ENCODE data around the gene RPL10A.
"Not testable (repeated sequence)": the region's sequence is repeated elsewhere in the genome, so short reads cannot be mapped to it uniquely, and the experiment has no call there.

RPL10A gene

GRCh38 chr6:35468181-35468979 lies at the start of gene RPL10A:
Gene RPL10A, plus strand, starts transcription at chr6:35468401. Its CDS starts 34 bp downstream, at chr6:35468435.
- DNase-seq: peak; percentile 93

GRCh38 chr6:35419417-35419816 lies 48.8 kb upstream of the RPL10A start:
- DNase-seq: no peak

DNA sequence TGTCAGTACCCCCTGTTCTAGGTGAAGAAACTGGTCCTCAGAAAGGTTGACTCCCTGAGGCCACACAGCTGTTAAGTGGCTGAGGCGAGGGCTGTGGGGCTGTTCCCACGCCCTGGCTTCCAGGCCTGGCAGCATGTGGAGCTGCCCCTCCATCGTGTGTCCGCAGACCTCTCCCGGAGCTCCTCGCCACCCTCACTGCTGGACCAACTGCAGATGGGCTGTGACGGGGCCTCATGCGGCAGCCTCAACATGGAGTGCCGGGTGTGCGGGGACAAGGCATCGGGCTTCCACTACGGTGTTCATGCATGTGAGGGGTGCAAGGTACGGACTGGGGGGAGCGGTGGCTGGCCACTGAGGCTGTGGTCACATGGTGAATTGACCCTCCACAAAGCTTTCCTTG lies 48.2 kb upstream of the RPL10A start:
- no peak for DNase-seq

GRCh38 chr6:35425284-35425683 lies 42.9 kb upstream of the RPL10A start:
- DNase-seq: no peak

DNA sequence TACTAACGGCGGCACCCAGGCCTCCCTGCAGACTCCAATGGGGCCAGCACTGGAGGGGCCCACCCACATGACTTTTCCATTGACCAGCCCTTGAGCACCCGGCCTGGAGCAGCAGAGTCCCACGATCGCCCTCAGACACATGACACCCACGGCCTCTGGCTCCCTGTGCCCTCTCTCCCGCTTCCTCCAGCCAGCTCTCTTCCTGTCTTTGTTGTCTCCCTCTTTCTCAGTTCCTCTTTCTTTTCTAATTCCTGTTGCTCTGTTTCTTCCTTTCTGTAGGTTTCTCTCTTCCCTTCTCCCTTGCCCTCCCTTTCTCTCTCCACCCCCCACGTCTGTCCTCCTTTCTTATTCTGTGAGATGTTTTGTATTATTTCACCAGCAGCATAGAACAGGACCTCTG lies 42.1 kb upstream of the RPL10A start:
- DNase-seq: no peak

- no peak for DNase-seq
Measured at GRCh38 chr6:35427435-35427834, 40.8 kb upstream of the RPL10A start.

DNA sequence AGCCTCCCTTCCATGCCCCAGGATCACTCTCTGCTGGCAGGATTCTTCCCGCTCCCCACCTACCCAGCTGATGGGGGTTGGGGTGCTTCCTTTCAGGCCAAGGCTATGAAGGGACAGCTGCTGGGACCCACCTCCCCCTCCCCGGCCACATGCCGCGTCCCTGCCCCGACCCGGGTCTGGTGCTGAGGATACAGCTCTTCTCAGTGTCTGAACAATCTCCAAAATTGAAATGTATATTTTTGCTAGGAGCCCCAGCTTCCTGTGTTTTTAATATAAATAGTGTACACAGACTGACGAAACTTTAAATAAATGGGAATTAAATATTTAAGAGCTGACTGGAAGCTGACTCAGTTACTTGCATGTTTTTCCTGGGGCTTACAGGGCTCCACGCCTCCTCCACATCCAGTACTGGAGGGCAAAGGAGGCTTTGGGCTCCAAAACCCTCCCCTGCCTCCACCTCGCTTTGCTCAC lies 40.3 kb upstream of the RPL10A start:
- no peak for DNase-seq

DNA sequence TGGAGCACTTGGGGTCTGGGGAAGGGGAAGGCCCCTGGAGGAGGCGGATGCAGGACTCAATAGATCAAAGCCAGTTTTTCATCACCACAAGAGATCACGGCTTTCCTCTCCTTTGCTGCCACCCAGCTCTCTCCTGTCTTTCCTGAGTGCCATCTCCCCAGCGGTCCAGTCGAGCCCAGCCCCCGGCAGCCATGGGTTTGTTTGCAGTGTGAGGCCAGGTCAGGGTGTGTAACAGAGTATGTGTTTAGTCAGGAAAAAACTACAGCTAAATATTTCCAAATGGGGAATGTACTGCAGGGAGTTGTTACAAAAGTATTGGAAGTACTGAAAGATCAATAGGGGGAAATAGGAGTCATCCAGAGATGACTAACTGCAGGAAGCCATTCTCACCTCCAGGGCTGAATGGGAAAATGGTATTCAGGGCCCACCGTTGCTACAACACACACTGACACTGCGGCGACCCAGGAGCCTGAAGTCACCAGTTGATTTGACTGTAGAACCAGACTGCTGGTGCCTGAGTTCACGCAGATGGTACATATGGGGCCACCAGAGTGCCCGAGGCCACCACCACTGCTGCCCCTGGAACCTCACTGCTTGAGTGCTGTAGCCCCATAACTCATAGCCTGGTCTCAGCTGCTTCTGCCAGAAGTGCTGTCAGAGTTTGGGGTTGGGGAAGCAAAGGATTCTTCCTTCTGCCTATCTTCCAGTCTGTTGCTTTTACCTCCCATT lies 39.6 kb upstream of the RPL10A start:
- DNase-seq: no peak

- DNase-seq: no peak
Measured at GRCh38 chr6:35429463-35429862, 38.7 kb upstream of the RPL10A start.

- no peak for DNase-seq
Measured at GRCh38 chr6:35432291-35432690, 35.9 kb upstream of the RPL10A start.

- DNase-seq: not testable (repeated sequence)
Measured at GRCh38 chr6:35432702-35433101, 35.5 kb upstream of the RPL10A start.

- no peak for DNase-seq
Measured at GRCh38 chr6:35435074-35435837, 32.9 kb upstream of the RPL10A start.

DNA sequence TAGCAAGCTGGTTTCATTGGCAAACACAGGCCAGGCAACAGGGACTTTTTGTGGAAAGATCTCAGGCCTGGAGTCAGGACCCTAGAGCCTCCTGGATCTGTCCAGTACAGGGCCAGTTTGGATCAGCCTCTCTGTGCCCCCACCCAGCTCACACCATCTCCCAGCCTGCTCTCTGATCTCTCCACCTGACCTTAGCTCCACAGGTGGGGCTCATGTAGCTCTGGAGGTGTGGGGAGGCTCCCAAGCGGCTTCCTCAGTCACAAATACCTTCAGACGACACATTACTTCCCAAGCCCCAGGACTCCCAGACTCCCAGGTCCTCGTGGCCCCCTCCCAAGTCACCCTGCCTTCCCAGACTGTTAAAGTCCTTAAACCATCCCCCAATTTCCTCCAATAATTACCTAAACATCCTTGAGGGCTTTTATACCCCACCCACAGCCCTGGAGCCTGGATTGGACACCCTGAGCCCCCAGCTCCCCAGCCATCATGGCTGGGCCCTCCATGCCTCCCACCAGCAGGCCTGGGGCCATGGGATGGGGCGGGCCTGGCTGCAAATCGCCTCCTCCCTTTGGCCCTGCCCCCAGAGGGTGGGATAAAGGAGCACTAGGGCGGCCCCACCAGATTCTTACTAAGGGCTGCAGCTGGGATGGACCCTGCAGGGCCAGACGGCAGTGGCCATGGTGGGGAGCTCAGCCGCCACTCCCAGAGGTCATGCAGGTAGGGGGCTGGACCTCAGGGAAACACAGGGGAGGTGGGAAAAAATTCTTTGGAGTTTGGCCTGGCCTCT lies 31.9 kb upstream of the RPL10A start:
- DNase-seq: no peak

GRCh38 chr6:35438378-35439065 lies 29.7 kb upstream of the RPL10A start:
- not testable (repeated sequence) for DNase-seq

GRCh38 chr6:35439308-35439707 lies 28.9 kb upstream of the RPL10A start:
- no peak for DNase-seq

DNA sequence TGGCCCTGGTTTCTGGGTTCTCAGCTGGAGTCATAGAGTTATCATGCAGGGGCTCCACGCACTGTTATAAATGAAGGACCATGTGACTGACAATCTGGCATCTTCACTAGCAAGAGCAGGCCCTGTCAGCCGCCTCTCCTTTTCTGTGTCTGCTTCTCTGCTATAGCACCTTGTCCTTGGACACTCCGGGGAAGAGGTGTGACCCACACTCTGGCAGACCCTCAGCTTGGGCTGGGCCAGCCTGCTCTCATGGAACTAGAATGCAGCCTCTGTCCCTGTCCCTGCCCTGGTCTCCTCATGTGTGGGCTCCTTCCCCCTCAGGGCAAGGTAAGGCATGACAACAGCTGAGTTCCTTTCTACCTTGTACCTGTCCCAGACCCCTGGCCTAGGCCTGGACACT lies 27.0 kb upstream of the RPL10A start:
- no peak for DNase-seq

- no peak for DNase-seq
Measured at GRCh38 chr6:35441642-35442041, 26.6 kb upstream of the RPL10A start.

DNA sequence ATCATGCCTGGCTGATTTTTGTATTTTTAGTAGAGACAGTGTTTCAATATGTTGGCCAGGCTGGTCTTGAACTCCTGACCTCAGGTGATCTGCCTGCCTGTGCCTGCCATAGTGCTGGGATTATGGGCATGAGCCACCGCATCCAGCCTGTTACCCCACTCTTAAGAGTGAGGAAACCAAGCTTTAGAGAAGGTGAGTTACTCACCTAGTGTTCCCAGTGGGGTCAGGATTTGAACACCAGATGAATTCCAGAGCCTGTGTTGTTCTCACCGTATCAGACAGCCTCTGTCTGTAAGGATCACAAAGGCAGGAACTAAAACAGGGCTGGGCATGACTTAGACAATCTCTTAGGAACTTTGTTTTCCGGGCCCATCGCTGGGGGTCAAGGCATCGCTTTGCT lies 25.5 kb upstream of the RPL10A start:
- DNase-seq: no peak

DNA sequence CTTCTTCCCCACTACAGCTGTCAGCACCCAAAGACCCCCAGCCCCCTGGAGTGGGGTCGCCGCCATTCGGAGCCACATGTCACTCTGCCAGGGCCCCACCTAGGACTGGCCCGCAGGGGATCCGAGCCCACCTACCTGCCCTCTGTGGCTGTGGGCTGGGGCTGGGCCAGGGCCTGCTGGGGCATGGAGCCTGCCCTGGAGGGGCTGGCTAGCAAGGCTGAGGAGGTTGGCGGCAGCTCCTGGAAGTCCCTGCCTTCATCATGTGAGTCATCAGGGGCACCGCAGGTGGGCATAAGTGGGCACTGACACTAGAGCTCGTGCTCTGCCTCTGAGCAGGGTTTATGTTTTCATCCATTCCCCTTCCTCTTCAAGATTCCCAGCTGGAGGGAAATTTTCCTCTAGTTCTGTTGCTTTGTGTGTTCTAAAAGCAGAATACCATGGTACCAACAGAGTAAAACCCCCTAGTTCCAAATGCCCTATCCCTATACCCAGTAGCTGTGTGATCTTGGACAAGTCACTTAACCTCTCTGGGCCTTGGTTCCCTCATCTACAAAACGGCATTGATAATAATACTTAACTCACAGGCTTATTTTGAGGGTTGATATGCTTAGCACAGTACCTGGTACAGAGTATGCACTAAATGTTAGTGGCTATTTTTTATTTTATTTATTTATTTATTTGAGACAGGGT lies 24.7 kb upstream of the RPL10A start:
- DNase-seq: no peak

DNA sequence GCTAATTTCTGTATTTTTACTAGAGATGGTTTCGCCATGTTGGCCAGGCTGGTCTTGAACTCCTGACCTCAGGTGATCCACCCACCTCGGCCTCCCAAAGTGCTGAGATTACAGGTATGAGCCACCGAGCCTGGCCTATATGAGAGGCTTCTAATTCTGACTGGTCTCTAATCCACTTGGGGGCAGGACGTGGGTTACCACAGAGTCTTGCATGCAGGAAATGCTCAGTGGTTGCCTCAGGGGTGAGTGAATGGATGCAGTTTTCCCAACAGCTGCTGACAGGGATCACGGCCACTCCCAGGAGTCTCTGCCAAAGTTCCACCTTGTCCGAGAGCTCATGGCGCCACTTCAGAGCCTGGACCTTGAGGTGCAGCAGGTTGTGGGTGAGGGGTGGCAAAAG lies 22.5 kb upstream of the RPL10A start:
- no peak for DNase-seq

- DNase-seq: no peak
Measured at GRCh38 chr6:35448191-35448590, 20.0 kb upstream of the RPL10A start.

All from stimulated activated CD4-positive, alpha-beta T cell treated with anti-CD3 and anti-CD28 coated beads, Interleukin-12 subunit alpha, Interleukin-12 subunit beta, amount 100 ng/mL, for 4 hours (primary cell).